Subcutaneous abdominal adipose tissue (tissue), 5 donors: ENCODE data around the gene ENTPD5.
"Not testable (repeated sequence)": the region's sequence is repeated elsewhere in the genome, so short reads cannot be mapped to it uniquely, and the experiment has no call there.

Experiments
- H3K27ac ChIP-seq: one replicate; pipeline ENCODE4 v1.7.0; 2013; ENCODE audit warnings: low read depth, mild to moderate bottlenecking, inconsistent platforms, low read length, moderate library complexity
- H3K27me3 ChIP-seq, 5 donors: one replicate each; pipeline ENCODE4 v1.7.0; 2013; ENCODE audit warnings: low read length in 5 of 5, inconsistent platforms in 1 of 5; ENCODE audit not compliant: control insufficient read depth in 5 of 5, insufficient read depth in 4 of 5
- H3K36me3 ChIP-seq, 5 donors: one replicate each; pipeline ENCODE4 v1.7.0; 2013; ENCODE audit warnings: low read length in 5 of 5; ENCODE audit not compliant: control insufficient read depth in 5 of 5, insufficient read depth in 5 of 5
- H3K4me1 ChIP-seq, 5 donors: one replicate each; pipeline ENCODE4 v1.7.0; 2013; ENCODE audit warnings: low read length in 5 of 5, mild to moderate bottlenecking in 3 of 5, moderate library complexity in 1 of 5; ENCODE audit not compliant: control insufficient read depth in 5 of 5, insufficient read depth in 5 of 5
- H3K4me3 ChIP-seq, 5 donors: one replicate each; pipeline ENCODE4 v1.7.0; 2013; ENCODE audit warnings: low read length in 5 of 5, low read depth in 1 of 5
- H3K9ac ChIP-seq, 5 donors: one replicate each; pipeline ENCODE4 v1.7.0; 2013; ENCODE audit warnings: low read length in 5 of 5, mild to moderate bottlenecking in 4 of 5, moderate library complexity in 3 of 5
- H3K9me3 ChIP-seq, 5 donors: one replicate each; pipeline ENCODE4 v1.7.0; 2013; ENCODE audit warnings: low read length in 5 of 5; ENCODE audit not compliant: control insufficient read depth in 5 of 5
- donor health status: healthy.
- donor health status: healthy.
- donor health status: healthy.
- donor health status: healthy.
- donor health status: healthy.

The ENTPD5 gene

GRCh38 chr14:73919457-73919856, 99.6 kb downstream of the ENTPD5 start:
- H3K9ac ChIP-seq, H3K27ac ChIP-seq, H3K4me3 ChIP-seq, H3K9me3 ChIP-seq, H3K4me1 ChIP-seq, H3K27me3 ChIP-seq: not testable (repeated sequence)
- H3K36me3 ChIP-seq: peaks cover 35 to 66% (median 57%) of the 10 kb centered on the region in 5 donors

GRCh38 chr14:73916324-73916723, 102.8 kb downstream of the ENTPD5 start:
- Histone ChIP-seq H3K9me3 (peaks cover 0 to 2% (median 0%) of the 10 kb centered on the region in 5 donors), H3K4me3 (no peak overlapping the region), H3K27ac (no peak overlapping the region), H3K9ac (no peak overlapping the region), H3K4me1 (no peaks in the 10 kb centered on the region), H3K36me3 (peaks cover 8 to 62% (median 42%) of the 10 kb centered on the region in 5 donors), H3K27me3 (no peaks in the 10 kb centered on the region)

- no peaks in the 10 kb centered on the region for H3K27me3 ChIP-seq
- no peak overlapping the region for H3K27ac ChIP-seq
- no peak overlapping the region for H3K9ac ChIP-seq
- no peak overlapping the region for H3K4me3 ChIP-seq
- H3K4me1 ChIP-seq: no peaks in the 10 kb centered on the region
- peaks cover 24 to 65% (median 54%) of the 10 kb centered on the region in 5 donors for H3K36me3 ChIP-seq
- H3K9me3 ChIP-seq: peaks cover 0 to 2% (median 0%) of the 10 kb centered on the region in 5 donors
Observed at GRCh38 chr14:73913256-73913655, 105.8 kb downstream of the ENTPD5 start.

- Histone ChIP-seq H3K36me3 (peaks cover 43 to 86% (median 67%) of the 10 kb centered on the region in 5 donors), H3K9me3 (peaks cover 0 to 2% (median 0%) of the 10 kb centered on the region in 5 donors), H3K27me3 (no peaks in the 10 kb centered on the region), H3K4me3 (no peak overlapping the region), H3K27ac (no peak overlapping the region), H3K9ac (no peak overlapping the region), H3K4me1 (no peaks in the 10 kb centered on the region)
Observed at GRCh38 chr14:73909681-73910080, 109.4 kb downstream of the ENTPD5 start.
